Germinal center (tissue), 1 donor: ENCODE results near the gene DYNLRB1.
A peak's percentile ranks its signal among the peaks of the same experiment; 100 is the strongest.

ENCODE experiments used
- DNase-seq: peaks from one replicate; pipeline ENCODE4 v3.0.0; 2012; ENCODE audit warnings: mixed read lengths, low spot score

Gene DYNLRB1

DNA sequence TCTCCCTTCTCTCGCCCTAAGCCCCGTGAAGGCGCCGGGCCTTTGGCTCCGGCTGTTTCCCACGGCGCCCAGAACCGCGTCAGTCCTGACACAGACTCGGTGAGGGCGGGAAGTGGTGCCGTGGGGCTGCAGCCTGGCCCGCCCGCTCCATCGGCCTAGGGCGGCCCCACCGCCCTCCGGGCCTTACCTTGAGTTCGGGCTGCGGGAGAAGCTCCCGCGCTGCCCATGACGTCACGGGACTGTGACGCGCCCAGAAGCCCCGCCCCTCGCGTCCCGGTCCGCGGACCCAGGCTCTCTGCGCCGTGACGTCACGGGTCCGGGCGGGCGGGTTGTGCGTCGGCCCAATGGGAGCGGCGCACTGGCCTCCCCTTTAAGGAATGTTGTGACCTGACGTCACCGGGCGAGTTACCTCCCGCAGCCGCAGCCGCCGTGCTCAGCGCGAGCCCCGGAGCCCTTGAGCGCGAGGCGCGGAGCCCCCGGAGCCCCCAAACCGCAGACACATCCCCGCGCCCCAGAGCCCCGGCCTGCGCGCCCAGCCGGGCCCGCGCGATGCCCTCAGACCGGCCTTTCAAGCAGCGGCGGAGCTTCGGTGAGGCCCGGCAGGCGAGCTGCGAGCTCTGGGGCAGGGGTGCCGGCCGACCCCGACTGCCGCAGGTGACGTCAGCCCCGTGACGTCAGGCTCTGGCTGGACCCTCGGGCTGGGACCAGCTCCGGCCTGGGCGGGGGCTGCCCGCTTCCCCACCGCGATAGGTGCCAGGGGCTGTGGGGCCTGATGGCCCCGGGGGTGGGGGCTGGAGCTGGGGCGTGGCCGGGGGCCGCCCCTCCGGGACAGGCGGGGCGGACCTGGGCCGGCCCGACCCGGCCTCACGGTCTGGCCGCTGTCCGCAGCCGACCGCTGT lies 42.3 kb downstream of the DYNLRB1 start, which contains the start of gene MAP1LC3A:
TSS of gene MAP1LC3A (plus strand) at position 399 of the 899 bp plus-strand sequence. CDS start at position 550, 151 bp downstream.
- peak; percentile 91 for DNase-seq

DNA sequence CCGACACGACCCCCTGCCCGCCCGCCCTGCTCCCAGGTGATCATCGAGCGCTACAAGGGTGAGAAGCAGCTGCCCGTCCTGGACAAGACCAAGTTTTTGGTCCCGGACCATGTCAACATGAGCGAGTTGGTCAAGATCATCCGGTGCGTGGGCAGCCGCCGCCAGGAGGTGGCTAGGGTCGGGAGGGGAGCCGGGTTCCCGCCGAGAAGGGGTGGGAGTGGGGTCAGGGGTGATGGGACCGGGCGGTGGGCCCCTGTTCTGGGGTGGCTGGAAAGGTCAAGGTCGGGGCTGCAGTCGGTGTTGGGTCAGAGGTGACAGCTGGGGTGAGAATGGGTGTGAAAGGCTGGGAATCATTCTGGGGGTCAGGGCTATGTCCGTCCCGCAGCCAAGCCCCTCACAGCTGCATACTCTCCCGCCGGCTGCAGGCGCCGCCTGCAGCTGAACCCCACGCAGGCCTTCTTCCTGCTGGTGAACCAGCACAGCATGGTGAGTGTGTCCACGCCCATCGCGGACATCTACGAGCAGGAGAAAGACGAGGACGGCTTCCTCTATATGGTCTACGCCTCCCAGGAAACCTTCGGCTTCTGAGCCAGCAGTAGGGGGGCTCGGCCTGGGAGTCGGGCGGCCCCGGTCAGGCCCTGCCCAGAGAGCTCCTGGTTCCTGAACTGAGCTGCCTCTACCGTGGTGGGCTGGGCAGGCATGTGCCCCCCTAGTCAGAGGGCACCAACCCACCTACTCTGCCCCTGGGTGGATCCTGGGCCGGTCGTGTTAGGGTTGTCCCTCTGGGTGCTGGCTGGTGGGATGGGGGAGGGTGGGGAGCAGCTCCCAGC lies 43.3 kb downstream of the DYNLRB1 start:
- DNase-seq, result no peak

DNA sequence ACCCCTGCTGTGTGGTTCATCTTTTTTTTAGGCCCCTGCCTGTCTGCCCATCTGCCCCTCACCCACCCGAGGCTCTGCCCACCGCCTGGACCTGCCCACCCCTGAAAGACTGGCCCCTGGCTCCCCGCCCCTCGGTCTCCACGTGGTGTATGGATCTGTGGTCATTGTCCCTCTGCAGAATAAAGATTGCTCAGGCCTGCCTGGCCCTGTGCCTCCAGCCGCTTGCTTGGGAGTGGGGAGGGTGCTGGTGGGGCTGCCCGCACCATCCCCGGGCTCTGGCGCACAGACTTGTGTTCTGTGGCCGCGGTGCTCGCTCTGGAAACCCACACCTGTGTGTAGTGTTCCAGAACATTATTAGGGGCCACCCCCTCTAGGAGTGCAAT lies 43.9 kb downstream of the DYNLRB1 start:
- no peak for DNase-seq

DNA sequence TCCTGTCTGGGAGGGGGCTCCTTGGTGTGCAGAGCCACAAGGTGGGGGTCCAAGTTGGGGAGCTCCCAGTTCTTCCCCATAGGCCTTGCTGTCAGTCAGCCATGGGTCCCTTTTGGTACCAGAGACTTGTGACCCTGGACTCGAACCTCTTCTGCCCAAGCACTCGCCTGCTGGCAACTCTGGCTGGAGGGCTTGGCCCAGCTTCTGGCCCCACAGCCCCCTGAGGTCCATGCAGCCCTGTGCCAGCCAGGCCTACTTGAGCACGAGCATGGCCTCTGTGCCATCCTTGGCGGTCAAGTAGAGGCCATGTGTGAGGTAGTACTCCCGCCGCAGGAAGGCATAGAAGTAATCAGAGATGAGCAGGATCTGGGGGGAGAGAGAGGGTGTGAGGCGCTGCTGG lies 44.4 kb downstream of the DYNLRB1 start:
- no peak for DNase-seq

DNA sequence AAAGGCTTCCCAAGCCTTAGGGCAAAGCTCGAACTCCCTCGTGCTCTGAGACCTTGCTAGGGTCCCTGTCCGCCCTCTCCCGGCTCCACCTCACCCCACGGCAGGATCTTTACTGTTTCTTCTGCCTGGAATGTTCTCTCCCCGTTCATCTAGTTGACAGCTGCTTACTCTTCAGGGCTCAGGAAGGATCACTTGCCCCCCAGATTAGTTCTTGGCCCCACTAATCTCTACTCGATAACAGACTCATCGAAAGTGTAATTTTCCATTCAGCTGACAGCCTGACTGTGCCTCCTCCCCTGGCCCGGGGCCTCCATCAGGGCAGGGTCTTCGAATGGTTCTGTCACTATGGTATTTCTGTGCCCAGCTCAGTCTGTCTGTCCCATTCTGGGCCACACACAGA lies 45.4 kb downstream of the DYNLRB1 start:
- DNase-seq, result no peak

DNA sequence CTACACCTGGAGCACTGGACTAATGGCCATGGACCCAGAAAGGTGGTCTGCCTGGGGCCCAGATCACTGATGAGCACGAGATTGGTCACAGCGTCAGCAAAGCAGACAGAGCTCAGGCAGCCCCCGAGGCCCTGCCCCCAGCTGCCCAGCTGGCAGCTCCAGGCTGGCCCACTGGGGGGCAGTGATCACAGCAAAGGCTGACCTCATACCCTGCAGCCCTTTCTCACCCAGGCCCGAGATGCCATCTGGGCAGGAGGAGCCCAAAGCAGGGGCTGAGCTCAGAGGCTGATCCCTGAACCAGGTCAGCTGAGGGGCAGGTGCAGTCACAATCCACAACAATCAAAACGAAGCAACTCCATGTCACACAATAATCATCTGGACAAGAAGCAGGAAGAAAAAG lies 46.4 kb downstream of the DYNLRB1 start:
- no peak for DNase-seq

DNA sequence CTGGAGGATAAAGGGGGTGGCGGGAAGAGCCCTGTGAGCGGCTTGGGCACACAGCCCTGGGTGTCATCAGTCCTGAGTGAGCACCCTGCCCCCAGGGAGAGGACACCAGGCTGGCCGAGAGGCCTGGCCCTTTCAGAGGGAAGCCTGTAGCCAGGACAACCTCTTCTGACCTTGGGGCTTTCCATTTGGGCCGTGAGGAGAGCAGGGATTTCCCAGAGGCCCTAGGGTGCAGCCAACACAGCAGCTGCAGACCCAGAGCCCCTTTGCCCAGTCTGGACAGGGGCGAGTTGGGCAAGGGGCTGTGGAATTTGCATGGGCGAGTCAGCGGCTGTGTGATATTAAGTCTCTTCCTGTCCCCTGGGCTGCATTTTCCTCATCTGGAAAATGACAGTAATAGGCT lies 48.6 kb downstream of the DYNLRB1 start:
- no peak for DNase-seq

DNA sequence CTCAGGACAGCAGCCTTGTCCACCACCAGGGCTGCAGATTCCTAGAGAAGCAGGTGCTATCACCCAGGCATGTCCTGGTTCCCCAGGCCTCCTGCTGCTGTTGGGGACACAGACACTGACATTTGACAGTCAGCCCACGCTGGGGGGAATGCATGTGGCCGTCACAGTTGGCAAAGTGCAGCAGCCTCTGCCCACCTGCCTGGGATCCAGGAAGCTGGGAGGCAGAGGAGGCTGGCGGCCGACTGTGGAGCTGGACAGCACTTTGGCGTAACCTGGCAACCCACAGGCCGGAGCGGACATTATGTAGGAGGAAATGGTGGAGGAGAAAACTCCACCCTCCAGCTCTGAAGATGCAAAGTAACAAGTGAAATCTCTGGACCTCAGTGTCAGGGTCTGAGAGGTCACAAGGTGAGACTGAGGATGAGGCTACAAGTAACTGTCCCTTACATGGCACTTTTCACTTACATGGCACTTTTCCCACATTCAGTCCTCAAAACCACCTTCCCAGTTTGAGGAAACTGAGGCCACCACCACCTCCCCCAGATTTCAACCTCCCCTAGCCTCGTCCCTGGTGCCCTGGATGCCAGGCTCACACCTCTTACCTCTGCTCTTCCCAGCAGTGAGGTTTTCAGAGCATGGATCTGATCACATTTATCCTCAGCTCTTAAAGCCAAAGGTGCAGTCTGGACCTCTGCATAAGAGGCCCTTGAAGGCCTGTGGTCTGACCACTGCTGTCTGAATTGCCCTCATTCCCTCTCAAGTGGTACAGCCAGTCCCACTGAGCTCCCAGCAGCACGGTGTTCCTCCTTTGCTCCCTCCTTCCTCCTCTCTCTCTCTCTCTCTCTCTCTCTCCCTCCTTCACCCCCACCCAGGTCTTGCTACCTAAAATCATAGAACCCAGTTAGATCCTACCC lies 51.0 kb downstream of the DYNLRB1 start:
- DNase-seq, result no peak

DNA sequence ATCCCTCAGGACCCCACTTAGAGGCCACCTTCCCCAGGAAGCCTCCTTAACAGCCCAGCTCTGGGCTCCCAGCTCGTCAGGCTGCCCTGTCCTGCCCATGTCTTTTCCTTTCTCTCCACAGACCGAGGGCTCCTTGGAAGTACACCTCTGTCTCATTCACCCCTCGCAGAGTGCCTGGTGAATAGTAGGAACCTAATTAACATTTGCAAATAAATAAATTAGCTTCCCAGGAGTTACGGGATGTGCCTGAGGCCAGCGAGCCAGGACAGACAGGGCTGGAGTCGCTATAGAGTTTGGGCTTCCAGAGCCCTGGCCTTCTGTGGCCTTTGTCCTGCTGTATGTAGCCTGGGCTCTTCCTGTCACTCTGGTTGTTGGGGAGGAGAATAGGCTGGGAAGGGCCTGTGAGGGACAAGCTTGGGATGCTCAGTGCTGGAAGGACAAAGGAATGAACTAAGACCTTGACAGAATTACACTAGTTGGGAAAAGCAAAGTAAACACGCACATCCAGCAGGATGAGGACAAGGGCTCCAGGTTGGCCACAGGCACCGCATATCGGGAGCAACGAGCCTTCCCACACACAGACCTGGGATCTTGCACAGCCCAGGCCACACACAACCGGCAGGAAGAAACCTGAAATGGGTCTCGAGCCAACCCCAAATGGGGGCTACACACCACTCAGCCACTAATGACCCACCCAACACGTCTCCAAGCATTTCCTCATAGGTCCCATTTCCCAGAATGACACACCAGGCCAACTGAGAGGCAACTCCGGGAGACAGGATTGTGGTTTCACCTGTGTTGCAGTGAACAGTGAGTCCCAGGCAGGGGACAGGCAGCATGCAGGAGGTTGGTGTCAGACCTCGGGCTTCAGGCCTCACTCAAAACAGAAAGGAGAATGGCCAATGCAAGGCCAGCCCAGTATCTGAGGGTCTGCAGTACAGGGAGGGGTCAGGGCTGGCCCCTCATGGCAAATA lies 52.0 kb downstream of the DYNLRB1 start:
- DNase-seq, result no peak

DNA sequence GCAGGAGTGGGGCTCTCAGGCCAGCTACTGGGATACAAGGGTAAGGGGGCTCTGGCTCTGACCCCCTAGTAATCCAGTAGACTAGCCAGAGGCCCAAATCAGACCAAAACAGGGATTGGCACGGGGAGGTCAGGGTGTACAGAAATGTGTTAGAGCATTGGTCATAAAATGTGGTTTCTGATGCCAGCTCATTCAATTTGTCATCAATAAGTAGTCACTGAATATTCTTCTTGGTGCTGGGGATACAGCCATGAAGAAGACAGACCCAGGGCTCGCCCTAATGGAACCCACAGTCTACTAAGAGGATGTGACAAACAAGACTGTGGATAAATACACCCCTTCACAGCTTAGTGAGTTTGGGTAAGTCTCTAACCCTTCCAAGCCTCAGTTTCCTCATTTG lies 53.4 kb downstream of the DYNLRB1 start:
- DNase-seq, result no peak

DNA sequence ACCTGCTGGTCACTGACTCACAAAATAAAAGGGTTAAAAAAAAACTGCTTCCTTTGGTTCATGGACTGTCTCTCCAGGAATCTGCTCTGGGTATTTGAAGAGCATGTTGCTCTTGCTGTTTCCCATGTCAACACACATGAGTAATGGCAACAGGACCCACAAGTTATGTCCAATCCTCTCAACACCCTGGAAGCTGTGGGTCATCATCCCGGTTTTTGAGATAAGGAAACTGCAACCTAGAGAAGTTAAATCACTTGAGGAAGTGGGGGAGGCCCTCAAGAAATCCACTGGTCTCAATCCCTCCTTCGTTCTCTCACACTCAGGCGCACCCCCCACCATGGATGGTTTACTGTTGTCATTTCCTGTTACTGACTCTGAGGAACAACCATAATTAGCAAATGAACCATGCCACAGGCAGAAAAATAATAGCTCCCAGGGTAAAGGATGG lies 54.7 kb downstream of the DYNLRB1 start:
- DNase-seq, result no peak

DNA sequence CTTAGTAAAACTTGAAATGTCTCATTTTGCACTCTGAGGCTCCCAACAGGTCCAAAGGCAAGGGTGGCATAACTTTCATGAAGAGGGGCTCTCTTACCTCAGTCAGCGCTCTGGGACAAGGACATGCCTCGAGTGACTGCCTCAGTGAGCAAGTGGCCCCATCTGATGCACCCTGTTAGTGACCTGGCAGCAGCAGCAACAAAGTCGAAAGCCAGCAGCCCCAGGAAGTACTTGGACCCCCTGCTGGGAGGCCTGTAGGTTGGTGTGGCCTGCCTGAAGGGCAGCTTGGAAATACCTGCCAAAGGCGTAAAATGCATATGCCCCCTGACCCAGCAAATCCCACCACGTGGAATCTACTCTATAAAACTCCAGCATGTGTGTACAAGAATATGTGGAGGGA lies 55.5 kb downstream of the DYNLRB1 start:
- DNase-seq, result no peak

DNA sequence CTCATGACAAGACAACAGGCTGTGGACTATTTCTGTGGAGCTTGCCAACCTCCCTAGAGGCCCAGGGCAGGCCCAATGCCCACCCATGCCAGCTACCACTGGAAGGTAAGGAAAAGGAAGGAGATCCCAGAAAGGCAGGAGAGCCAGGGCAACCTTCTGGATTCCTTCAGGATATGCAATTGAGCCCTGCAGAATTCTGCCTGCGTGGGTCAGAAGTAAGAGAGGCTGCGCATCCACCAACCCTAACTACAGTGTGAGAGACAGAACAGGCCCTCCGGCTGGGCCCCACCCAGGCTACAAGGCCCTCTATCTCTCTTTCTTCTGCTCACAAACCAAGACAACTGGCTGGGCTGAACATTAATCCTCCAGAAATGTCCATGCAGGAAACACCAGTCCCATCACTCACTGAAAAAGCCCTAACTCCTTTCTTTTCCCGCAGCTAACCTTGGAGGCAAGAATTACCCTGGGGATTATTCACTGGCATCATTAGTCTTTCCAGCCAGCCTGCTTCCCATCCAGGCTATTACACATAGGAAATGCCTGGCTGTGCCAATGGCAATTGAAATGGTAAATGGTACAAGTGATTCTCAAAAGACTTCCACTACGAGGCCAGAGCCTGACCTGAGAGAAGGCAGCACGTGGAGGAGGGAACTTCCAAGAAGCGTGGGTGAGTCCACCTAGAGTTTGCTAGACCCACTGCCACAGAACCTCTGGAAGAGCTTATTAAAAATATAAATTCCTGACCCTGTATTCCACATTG lies 57.5 kb downstream of the DYNLRB1 start:
- DNase-seq, result no peak

DNA sequence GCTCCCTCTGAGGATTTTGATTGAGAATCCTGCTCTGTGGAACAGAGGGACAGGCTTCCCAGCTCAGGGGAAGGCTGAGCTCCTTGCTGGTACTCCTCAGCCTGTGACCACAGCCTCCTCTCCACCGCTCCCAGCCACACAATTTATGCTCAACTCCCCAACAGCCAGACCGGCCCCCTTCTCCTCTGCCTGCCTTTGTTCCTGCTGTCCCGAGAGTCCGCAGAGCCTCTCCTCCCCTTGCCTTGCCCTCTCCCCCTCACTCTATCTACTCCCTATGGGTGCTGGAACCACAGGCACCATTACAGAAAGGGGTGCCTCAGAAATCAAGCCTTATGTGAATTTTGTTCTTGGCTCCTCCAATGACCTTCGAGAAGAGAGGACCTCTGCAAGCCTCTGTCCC lies 58.2 kb downstream of the DYNLRB1 start:
- no peak for DNase-seq

DNA sequence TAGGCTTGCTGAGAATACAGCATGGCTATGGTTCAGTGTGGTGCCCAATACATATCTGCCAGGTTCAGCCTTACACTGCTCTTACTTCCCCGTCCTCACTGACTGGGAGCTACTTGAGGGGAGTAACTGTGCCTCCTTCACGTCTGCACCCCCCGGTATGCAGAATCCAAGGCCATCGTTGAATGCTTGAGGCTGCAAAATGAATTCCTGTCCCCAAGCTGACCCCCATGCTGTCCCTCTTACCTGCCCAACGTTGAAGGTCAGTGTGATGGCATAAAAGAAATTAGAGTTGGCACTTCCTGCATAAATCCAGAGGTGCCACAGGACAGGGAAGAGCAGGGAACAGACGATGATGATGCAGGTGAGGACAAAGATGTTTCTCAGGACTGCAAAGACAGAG lies 58.6 kb downstream of the DYNLRB1 start:
- DNase-seq, result no peak

DNA sequence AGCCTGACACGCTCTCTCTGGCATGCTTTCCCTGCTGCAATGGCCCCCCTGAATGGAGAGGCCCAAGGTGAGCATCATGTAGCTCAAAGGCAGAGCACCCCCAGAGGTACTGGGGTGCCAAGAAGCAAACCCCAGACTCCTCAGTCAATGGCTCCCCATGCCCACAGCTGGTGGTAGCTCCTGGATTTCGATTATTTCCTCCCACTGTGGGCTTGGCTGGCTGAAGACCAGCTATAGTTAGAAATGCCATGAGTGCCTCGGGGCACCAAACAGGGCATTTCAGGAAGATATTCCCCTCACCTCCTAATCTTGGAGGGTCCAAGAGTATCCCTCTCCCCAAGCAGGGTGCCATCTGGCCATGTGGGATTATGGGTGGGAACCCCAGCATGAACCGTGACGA lies 59.0 kb downstream of the DYNLRB1 start:
- no peak for DNase-seq

DNA sequence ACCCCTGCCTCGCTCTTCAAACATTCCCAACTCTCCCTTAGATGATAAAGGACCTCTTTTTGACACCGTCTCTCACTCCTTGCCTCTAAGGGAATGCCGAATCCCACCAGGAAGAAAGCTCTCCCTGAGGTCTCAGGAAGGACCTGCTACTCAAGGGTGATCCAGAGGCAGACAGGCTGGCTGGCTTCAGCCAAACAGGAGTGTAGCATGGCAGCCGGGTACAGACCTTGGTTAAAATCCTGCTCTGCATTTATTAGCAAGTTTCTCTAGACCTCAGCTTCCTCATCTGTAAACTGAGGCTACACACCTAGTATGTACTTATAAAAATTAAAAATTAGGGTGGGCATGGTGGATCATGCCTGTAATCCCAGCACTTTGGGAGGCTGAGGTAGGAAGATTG lies 59.5 kb downstream of the DYNLRB1 start:
- DNase-seq, result no peak

DNA sequence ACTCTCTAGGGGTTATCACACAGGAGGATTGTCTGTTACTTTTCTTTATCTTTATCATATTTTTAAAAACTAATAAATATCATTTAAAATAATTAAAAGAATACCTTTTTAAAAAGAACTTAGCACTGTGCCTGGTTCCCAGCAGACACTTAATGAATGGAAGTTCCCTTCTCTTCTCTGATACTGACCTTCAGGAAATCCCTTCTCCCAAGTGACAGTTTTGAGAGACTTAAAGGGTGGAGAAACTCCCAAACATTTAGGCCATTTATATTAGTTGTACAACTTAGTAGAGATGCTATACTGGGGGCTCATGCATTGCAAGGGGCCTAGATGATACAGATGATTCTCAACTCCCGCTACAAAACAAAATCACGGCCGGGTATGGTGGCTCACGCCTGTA lies 60.8 kb downstream of the DYNLRB1 start:
- no peak for DNase-seq

DNA sequence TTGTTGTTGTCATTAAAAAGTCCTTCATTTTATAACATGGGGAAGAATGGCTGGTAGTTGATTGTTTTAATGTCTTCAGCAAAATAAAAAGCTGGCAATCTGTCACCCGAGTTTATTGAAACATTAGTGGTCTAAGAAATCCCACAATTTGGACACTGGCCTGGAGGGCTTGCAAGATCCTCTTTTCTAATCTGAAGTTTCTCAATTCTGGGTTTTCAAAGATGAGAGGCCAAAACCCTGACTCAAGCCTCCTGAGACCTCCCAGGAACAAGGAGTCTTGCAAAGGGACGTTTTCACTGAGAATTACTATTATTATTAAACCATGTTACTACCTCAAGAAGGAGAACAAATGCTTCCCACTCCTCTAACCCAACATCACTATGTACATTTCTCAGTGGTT lies 61.8 kb downstream of the DYNLRB1 start:
- DNase-seq, result no peak

DNA sequence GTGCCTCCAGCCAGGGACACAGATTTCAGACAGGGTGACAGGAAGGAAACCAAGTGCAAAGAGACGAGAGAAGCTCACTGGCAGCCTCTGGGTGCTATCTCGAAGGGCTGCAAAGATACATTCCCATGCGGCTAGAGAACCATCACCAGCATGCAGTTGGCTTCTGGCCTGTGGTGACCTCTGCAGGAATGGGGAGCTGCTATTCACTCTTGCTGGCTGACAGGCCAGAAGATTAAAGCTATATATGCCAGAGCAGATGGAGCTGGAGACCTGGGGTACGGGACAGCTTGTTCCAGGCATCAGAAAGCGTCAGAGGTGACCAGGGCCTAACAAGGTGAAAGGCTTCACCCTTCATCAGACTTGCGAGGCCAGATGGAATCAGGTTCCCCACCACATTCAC lies 62.3 kb downstream of the DYNLRB1 start:
- no peak for DNase-seq
